Colon (tissue), 2 donors: ENCODE data around the gene PNKD.

Source experiments
- FAIRE-seq: peaks from 2 replicates; lab custom pipeline; 2012; peaks lifted over from hg19 to GRCh38; lab: Jason Lieb, UNC
- donor health status: control.
- donor health status: control.

PNKD gene

GRCh38 chr2:218395826-218396687 is 125.7 kb downstream of the PNKD start:
- no peak for FAIRE-seq
